HG03135 (cell line): ENCODE results near the gene OR2T2.
"Not testable (repeated sequence)": the region's sequence is repeated elsewhere in the genome, so short reads cannot be mapped to it uniquely, and the experiment has no call there.

Experiments
- ATAC-seq: cut with Tn5 transposase; IDR thresholded peaks from one replicate; pipeline ENCODE4 v1.9.1; 2021; ENCODE audit warnings: mild to moderate bottlenecking, moderate library complexity; ENCODE audit not compliant: unreplicated experiment

OR2T2 gene

DNA sequence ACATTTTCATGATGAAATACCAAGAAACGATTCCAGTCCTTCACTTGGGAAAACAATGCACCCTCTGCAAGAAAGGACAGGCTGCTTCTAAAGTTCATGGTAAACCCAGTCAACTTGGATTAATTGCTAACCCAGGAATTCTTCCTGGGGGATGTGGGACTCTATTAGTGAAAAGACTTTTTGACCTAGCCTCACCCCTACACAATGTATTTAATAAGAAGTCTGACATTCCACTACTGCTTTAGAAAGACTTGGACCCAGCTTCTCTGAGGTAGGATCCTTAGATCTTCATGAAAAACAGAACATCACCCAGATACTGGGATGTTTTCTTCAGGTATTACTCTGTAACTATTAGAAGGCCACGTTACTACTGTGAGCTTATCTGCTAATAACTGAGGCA lies at the start of gene OR2T2:
TSS of gene OR2T2 (plus strand) at position 239 of the 400 bp plus-strand sequence. CDS start 7,161 bp downstream, outside the sequence.
- not testable (repeated sequence) for ATAC-seq

DNA sequence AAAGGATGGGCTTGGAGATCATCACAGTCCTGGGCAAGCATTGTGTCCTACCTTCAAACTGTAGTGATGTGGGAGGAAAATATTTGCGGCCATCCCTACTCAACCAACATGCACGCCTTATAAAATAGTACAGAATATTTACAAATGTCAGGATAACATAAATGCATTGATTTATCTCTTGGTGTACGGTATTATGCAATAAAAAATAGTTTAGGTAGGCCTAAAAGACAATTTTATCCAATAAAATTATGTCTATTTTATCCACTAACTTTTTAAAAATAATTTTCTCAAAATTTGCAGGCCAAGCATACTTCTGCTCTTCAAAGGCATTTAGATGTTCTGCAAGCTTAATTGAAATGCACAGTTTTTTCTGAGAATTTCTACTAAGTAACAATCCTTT lies 42.7 kb upstream of the OR2T2 start, which contains the start of gene OR2T1:
TSS of gene OR2T1 (plus strand) at position 301 of the 400 bp plus-strand sequence. CDS start 3,100 bp downstream, outside the sequence.
- ATAC-seq = no peak

- ATAC-seq = no peak
Observed at GRCh38 chr1:248404024-248404423, 41.4 kb upstream of the OR2T2 start.

DNA sequence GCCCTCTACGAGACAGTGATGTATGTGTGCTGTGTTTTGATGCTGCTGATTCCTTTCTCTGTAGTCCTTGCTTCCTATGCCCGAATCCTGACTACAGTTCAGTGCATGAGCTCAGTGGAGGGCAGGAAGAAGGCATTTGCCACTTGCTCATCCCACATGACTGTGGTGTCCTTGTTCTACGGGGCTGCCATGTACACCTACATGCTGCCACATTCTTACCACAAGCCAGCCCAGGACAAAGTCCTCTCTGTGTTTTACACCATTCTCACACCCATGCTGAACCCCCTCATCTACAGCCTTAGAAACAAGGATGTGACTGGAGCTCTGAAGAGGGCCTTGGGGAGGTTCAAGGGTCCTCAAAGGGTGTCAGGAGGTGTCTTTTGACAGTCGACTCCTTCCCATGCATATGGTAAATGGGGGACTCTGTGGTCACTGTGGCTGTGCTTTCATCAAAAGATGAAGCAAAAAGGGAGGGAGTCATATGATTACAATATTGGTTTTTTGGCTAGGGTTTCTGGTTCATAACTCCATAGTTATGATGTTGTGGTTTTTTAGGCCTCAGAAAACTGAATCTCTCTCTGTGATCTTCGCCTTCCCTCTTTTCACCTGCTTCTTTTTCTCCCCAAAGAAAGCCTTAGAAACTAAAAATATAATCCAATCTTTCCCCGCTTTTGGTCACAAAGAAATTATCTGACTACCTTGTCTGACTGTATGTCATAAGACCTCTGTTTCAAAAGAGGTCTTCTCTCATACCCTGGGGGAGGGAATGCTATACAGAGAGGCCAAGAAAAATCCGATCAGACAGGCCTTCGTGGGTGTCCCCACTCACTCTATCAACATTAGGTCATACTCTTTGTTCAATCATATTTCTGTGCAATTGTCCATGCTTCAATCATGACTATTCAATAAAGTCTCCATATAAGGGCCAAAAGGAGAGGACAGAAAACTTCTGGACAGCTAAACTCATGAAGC lies 38.4 kb upstream of the OR2T2 start:
- no peak for ATAC-seq

- no peak for ATAC-seq
Observed at GRCh38 chr1:248416226-248416625, 29.2 kb upstream of the OR2T2 start.

DNA sequence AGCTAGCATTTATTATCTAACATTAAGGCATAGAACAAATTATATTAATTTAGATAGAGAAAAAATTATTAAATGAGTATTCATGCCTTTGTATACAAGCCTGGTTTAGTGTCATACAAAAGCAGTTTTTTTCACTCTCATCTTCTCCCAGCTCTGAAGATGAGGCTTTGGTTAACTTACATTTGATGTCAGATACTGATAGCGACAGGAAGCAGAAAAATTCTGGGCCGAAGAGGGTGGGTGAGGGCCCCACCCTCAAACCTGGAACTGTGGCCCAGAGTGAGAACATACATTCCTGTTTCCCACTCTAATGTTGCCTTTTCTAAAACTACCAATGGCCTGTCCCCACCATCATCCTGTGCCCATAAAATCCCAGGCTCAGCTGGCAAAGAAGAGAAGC lies 27.6 kb upstream of the OR2T2 start:
- ATAC-seq = no peak

- no peak for ATAC-seq
Observed at GRCh38 chr1:248421384-248421783, 24.1 kb upstream of the OR2T2 start.

DNA sequence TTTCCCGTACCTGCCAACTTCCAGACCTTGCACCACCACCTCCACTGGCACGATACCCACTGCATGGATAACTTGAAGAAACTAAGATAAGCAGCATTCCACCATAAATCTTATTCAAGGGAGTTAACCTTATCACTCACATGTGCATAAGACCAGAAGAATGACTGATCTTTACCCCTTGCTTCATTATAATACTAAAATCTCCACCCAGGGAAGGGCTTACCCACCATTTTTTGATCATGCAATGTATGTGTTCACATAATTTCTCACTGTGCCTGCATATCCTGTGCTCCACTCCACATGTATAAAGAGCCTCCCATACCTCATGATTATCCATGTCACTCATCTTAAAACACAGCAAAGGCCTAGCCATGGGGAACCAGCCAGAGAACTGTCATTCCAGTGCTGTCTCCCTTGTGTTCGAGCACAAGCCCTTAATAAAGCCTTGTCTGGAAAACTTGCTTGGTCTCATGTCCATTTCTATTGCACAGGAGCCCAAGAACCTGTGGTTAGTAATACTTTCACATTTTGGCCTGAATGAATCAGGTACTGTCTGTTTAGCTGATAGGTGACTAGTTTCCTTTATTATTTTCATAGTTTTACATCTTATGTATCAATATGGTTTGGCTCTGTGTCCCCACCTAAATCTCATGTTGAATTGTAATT lies 17.8 kb upstream of the OR2T2 start:
- ATAC-seq = peak; percentile 61

GRCh38 chr1:248428192-248428533 lies 17.3 kb upstream of the OR2T2 start:
- ATAC-seq = peak; percentile 96

DNA sequence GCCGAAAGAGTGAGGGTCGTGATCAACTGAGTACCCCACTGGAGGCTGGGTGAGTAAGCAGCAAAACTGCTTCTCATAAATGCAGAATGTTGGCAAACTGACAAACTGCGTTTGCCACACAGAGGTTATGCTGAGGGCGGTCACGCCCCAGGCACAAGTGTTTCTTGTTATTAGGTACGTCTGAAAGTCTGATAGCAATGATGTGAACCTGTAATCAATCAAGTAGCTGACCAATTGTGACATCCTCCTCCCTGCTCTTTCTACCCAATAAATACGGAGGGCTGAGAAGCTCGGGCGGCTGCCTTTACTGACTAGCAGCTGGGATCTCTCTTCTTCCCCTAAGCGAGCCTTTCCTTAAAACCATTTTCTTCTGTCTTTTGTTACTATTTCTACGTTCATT lies 13.8 kb upstream of the OR2T2 start:
- not testable (repeated sequence) for ATAC-seq

- ATAC-seq = not testable (repeated sequence)
Observed at GRCh38 chr1:248432201-248432600, 13.2 kb upstream of the OR2T2 start.

DNA sequence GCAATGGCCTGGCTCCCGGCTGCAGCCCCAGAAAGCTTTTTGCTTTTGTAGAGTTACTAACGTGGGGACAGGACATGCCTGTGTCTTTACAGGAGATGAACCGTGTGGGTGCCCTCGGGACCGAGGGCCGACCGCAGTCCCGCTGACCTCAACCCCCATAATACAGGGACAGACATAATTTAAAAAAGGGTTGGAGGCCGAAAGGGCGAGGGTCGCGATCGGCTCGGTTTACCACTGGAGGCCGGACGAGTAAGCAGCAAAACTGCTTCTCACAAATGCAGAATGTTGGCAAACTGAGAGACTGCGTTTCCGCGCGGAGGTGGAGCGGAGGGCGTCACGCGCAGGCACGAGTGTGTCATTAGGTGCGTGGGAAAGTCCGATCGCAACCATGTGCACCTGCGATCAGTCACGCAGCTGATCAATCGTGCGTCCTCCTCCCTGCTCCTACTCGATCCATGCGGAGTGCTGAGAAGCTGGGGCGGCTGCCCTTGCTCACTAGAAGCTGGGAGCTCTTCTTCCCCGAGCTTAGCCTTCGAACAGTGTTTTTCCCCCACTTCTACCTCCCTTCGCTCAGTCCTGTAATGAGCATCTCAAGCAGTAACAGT lies 11.5 kb upstream of the OR2T2 start:
- ATAC-seq = not testable (repeated sequence)

DNA sequence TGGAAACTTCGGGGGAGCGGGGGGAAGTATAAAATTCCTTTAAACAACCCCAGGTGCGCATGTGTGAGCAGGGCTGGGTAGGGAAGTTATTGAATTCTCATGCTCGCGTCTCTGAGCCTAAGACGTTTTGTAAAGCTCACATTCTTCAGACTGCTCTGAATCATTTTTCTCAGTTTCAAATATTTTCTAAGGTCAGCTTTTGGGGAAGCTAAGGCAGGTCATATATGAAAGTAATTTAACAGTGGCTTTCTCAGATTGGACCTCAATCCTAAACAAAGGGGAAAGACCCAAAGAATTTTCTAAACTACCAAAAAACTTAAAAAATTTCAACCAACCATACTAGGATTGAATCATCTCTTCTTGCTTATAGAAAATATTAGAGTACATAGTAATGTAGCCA lies 10.5 kb upstream of the OR2T2 start:
- not testable (repeated sequence) for ATAC-seq

DNA sequence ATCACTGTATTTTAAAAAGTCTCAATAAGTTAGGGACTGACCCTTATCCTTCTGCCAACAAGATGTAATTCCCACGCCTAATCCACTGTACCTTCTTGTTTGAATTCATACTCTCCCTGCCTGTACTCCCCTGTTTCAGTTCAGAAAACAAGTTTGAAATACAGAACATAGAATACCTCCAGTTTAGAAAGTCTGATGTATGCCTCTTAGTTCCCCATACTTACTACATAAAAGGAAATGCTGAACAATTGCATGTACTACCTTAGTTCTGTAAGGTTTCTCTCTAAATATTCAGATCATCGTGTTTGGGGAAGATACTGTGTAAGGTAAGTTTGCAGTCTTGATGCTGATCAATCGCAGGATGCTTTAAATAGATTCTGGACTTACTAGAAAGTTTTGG lies 9.1 kb upstream of the OR2T2 start:
- ATAC-seq = not testable (repeated sequence)

DNA sequence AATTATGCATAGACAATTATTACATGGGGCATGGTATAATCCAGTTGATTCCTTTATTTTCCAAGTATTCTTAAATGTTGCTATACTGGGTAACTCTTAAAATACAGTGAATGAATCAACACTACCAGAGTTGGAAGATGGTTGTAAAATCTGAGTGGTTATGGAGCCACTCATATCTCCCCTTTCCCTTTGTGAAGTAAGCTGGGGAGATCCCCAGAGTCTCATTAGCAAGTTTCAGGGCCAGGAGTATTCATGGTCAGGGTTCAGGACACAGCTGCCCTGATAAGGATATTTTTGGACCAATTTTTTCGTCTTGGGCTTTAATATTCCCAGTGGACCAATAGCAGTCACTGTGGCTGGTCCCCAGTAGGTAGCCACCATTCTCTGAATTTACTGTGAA lies 6.8 kb upstream of the OR2T2 start:
- not testable (repeated sequence) for ATAC-seq

GRCh38 chr1:248439283-248439682 lies 6.2 kb upstream of the OR2T2 start:
- not testable (repeated sequence) for ATAC-seq

- not testable (repeated sequence) for ATAC-seq
Observed at GRCh38 chr1:248442500-248443277, 2.7 kb upstream of the OR2T2 start.

- not testable (repeated sequence) for ATAC-seq
Observed at GRCh38 chr1:248444603-248445002, 834 bp upstream of the OR2T2 start.

- peak; percentile 44 for ATAC-seq
Observed at GRCh38 chr1:248448409-248449074, 3.1 kb downstream of the OR2T2 start.

DNA sequence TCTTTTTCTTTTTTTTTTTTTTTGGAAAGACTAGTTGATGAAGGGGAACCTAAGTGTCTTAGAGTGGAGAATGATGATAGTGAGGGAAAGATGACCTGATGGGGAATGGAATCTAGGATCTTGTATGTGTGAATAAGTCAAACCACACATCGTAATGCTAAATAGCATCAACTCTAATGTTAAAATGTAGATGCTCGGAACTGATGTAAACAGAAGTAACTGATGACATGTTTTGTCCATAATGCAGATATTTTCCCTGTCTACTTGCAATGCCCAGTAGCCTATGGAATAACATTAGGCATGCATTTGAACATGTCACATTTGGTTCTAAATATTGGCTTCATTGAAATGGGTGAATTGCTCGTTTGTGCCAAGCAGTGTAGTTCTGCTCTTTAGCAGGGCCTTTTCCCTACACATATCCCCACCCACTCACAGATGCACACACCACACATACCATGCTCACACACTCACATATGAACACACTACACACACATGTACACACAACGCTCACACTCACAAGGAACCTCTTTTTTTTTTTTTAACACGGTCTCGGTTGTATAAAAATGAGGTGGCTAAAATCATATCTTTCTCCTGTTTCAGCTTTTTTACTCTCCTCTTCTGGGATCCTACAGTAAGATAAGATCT lies 4.5 kb downstream of the OR2T2 start:
- ATAC-seq = peak; percentile 9
